GM21528 (cell line): ENCODE data around the gene KLF4.

Experiments
- ATAC-seq: cut with Tn5 transposase; IDR thresholded peaks from one replicate; pipeline ENCODE4 v1.9.1; 2021; ENCODE audit warnings: mild to moderate bottlenecking, moderate library complexity; ENCODE audit not compliant: unreplicated experiment, low FRiP score

The KLF4 gene

GRCh38 chr9:107488375-107489143 is 1.0 kb downstream of the KLF4 start:
- no peak for ATAC-seq

GRCh38 chr9:107487521-107488374 is 1.8 kb downstream of the KLF4 start:
- no peak for ATAC-seq

GRCh38 chr9:107486674-107487520 is 2.7 kb downstream of the KLF4 start:
- ATAC-seq = no peak

GRCh38 chr9:107485458-107486043 is 4.0 kb downstream of the KLF4 start:
- ATAC-seq = no peak

GRCh38 chr9:107484117-107484723 is 5.3 kb downstream of the KLF4 start:
- ATAC-seq = peak; percentile 58

- no peak for ATAC-seq
Observed at GRCh38 chr9:107483666-107484065, 5.9 kb downstream of the KLF4 start.

GRCh38 chr9:107481035-107481434 is 8.5 kb downstream of the KLF4 start:
- no peak for ATAC-seq

GRCh38 chr9:107480386-107480789 is 9.2 kb downstream of the KLF4 start:
- no peak for ATAC-seq

- ATAC-seq = no peak
Observed at GRCh38 chr9:107478805-107479204, 10.8 kb downstream of the KLF4 start.

GRCh38 chr9:107474124-107474523 is 15.4 kb downstream of the KLF4 start:
- no peak for ATAC-seq

- no peak for ATAC-seq
Observed at GRCh38 chr9:107472581-107473340, 16.8 kb downstream of the KLF4 start.

- no peak for ATAC-seq
Observed at GRCh38 chr9:107471552-107471951, 18.0 kb downstream of the KLF4 start.

GRCh38 chr9:107467416-107467815 is 22.2 kb downstream of the KLF4 start:
- no peak for ATAC-seq

GRCh38 chr9:107466826-107467225 is 22.7 kb downstream of the KLF4 start:
- ATAC-seq = no peak

GRCh38 chr9:107465467-107466451 is 23.8 kb downstream of the KLF4 start:
- no peak for ATAC-seq

- ATAC-seq = no peak
Observed at GRCh38 chr9:107464516-107464915, 25.1 kb downstream of the KLF4 start.

GRCh38 chr9:107462691-107463090 is 26.9 kb downstream of the KLF4 start:
- ATAC-seq = no peak
